CD4-positive, alpha-beta T cell treated with Interleukin-4 for 1 hour (primary cell): ENCODE measurements around the gene RRP9.

Experiments used
- DNase-seq, 2 donors: peaks; one replicate each; pipeline ENCODE4 v3.0.0-alpha.2; 2020 to 2022

RRP9 gene

GRCh38 chr3:51896607-51897305, 44.9 kb downstream of the RRP9 start:
- no peak for DNase-seq

GRCh38 chr3:51894939-51895338, 46.8 kb downstream of the RRP9 start:
- DNase-seq, result no peak

GRCh38 chr3:51894391-51894790, 47.3 kb downstream of the RRP9 start:
- DNase-seq, result no peak

GRCh38 chr3:51891242-51892039, 50.3 kb downstream of the RRP9 start:
- DNase-seq, result no peak

- no peak for DNase-seq
Observed at GRCh38 chr3:51888463-51889105, 53.1 kb downstream of the RRP9 start.

GRCh38 chr3:51887620-51888019, 54.1 kb downstream of the RRP9 start:
- DNase-seq, result no peak

GRCh38 chr3:51886447-51886846, 55.3 kb downstream of the RRP9 start:
- no peak for DNase-seq
